Stimulated activated CD4-positive, alpha-beta T cell treated with anti-CD3 and anti-CD28 coated beads, Interleukin-1b, Interleukin-23, amount 100 ng/mL, for 1 hour (primary cell): ENCODE measurements around the gene SLIT3.

Experiments
- DNase-seq, 2 donors: peaks; one replicate each; pipeline ENCODE4 v3.0.0-alpha.2; 2020; ENCODE audit warnings: low read depth in 2 of 2

SLIT3 gene

GRCh38 chr5:169265888-169266287, 35.1 kb downstream of the SLIT3 start:
- DNase-seq, result no peak

GRCh38 chr5:169263591-169263990, 37.3 kb downstream of the SLIT3 start:
- DNase-seq, result no peak

- DNase-seq, result no peak
These were observed 39.9 kb downstream of the SLIT3 start for GRCh38 chr5:169260896-169261569.

- DNase-seq, result no peak
These were observed 42.5 kb downstream of the SLIT3 start for GRCh38 chr5:169258372-169259000.

GRCh38 chr5:169256191-169256590, 44.7 kb downstream of the SLIT3 start:
- DNase-seq, result no peak

GRCh38 chr5:169253071-169253470, 47.9 kb downstream of the SLIT3 start:
- DNase-seq, result no peak

GRCh38 chr5:169251333-169252084, 49.4 kb downstream of the SLIT3 start:
- no peak for DNase-seq

GRCh38 chr5:169250887-169251286, 50.1 kb downstream of the SLIT3 start:
- DNase-seq, result no peak

GRCh38 chr5:169248996-169249395, 51.9 kb downstream of the SLIT3 start:
- DNase-seq, result no peak

GRCh38 chr5:169248550-169248949, 52.4 kb downstream of the SLIT3 start:
- no peak for DNase-seq

- no peak for DNase-seq
These were observed 56.1 kb downstream of the SLIT3 start for GRCh38 chr5:169244812-169245211.

- no peak for DNase-seq
These were observed 57.1 kb downstream of the SLIT3 start for GRCh38 chr5:169243651-169244422.

- DNase-seq, result no peak
These were observed 58.1 kb downstream of the SLIT3 start for GRCh38 chr5:169242849-169243186.

GRCh38 chr5:169242175-169242848, 58.6 kb downstream of the SLIT3 start:
- DNase-seq, result no peak

- DNase-seq, result no peak
These were observed 71.5 kb downstream of the SLIT3 start for GRCh38 chr5:169229342-169229892.

- no peak for DNase-seq
These were observed 74.0 kb downstream of the SLIT3 start for GRCh38 chr5:169226895-169227294.

GRCh38 chr5:169225830-169226356, 75.0 kb downstream of the SLIT3 start:
- no peak for DNase-seq

- DNase-seq, result no peak
These were observed 77.4 kb downstream of the SLIT3 start for GRCh38 chr5:169223595-169223953.

GRCh38 chr5:169222934-169223594, 77.9 kb downstream of the SLIT3 start:
- DNase-seq, result no peak

GRCh38 chr5:169221519-169221918, 79.4 kb downstream of the SLIT3 start:
- DNase-seq, result no peak

- no peak for DNase-seq
These were observed 81.0 kb downstream of the SLIT3 start for GRCh38 chr5:169219961-169220360.
